Fibroblast of skin of left biceps (primary cell): ENCODE measurements around the gene OSMR.
A peak's percentile ranks its signal among the peaks of the same experiment; 100 is the strongest.

ENCODE experiments used
- DNase-seq, 2 experiments: peaks; one replicate each; pipeline ENCODE4 v3.0.0-alpha.2; 2013; ENCODE audit warnings: low read depth in 2 of 2

Gene OSMR

GRCh38 chr5:38871058-38871605 is 25.3 kb downstream of the OSMR start:
- DNase-seq, result no peak

- DNase-seq, result peak; percentile 96
These were observed 26.2 kb downstream of the OSMR start for GRCh38 chr5:38871790-38872551.

GRCh38 chr5:38872826-38873225 is 27.0 kb downstream of the OSMR start:
- no peak for DNase-seq

- DNase-seq, result no peak
These were observed 29.2 kb downstream of the OSMR start for GRCh38 chr5:38874948-38875456.

- no peak for DNase-seq
These were observed 32.7 kb downstream of the OSMR start for GRCh38 chr5:38878391-38879077.

GRCh38 chr5:38879078-38879460 is 33.3 kb downstream of the OSMR start:
- no peak for DNase-seq

GRCh38 chr5:38883842-38884241 is 38.0 kb downstream of the OSMR start:
- DNase-seq, result no peak

GRCh38 chr5:38885208-38885607 is 39.4 kb downstream of the OSMR start:
- no peak for DNase-seq

GRCh38 chr5:38888041-38888440 is 42.2 kb downstream of the OSMR start:
- DNase-seq, result no peak

GRCh38 chr5:38889424-38889823 is 43.6 kb downstream of the OSMR start:
- no peak for DNase-seq

GRCh38 chr5:38891563-38891962 is 45.8 kb downstream of the OSMR start:
- no peak for DNase-seq

- DNase-seq, result no peak
These were observed 46.6 kb downstream of the OSMR start for GRCh38 chr5:38892363-38892762.

GRCh38 chr5:38896760-38897159 is 50.9 kb downstream of the OSMR start:
- DNase-seq, result no peak

- DNase-seq, result no peak
These were observed 54.1 kb downstream of the OSMR start for GRCh38 chr5:38899936-38900335.

GRCh38 chr5:38905516-38905915 is 59.7 kb downstream of the OSMR start:
- no peak for DNase-seq

GRCh38 chr5:38906503-38906902 is 60.7 kb downstream of the OSMR start:
- DNase-seq, result no peak

- DNase-seq, result no peak
These were observed 66.1 kb downstream of the OSMR start for GRCh38 chr5:38911933-38912332.

- no peak for DNase-seq
These were observed 67.9 kb downstream of the OSMR start for GRCh38 chr5:38913714-38914113.

- no peak for DNase-seq
These were observed 71.0 kb downstream of the OSMR start for GRCh38 chr5:38916802-38917201.

GRCh38 chr5:38921174-38921573 is 75.4 kb downstream of the OSMR start:
- DNase-seq, result no peak

- DNase-seq, result no peak
These were observed 76.4 kb downstream of the OSMR start for GRCh38 chr5:38922199-38922598.

- no peak for DNase-seq
These were observed 78.0 kb downstream of the OSMR start for GRCh38 chr5:38923661-38924451.
